NCI-H2029 treated with DMSO at 0.1 percent for 48 hours (cell line): Measurements from ENCODE around the gene MFNG.

Experiments
- DNase-seq: peaks from one replicate; lab custom pipeline; 2025; lab: John Stamatoyannopoulos, UW

MFNG gene

GRCh38 chr22:37425369-37425768, 60.8 kb downstream of the MFNG start:
- DNase-seq: no peak

GRCh38 chr22:37423283-37423682, 62.9 kb downstream of the MFNG start:
- DNase-seq: no peak

- DNase-seq: no peak
Measured at GRCh38 chr22:37421468-37421877, 64.7 kb downstream of the MFNG start.

- DNase-seq: no peak
Measured at GRCh38 chr22:37420686-37421467, 65.3 kb downstream of the MFNG start.

DNA sequence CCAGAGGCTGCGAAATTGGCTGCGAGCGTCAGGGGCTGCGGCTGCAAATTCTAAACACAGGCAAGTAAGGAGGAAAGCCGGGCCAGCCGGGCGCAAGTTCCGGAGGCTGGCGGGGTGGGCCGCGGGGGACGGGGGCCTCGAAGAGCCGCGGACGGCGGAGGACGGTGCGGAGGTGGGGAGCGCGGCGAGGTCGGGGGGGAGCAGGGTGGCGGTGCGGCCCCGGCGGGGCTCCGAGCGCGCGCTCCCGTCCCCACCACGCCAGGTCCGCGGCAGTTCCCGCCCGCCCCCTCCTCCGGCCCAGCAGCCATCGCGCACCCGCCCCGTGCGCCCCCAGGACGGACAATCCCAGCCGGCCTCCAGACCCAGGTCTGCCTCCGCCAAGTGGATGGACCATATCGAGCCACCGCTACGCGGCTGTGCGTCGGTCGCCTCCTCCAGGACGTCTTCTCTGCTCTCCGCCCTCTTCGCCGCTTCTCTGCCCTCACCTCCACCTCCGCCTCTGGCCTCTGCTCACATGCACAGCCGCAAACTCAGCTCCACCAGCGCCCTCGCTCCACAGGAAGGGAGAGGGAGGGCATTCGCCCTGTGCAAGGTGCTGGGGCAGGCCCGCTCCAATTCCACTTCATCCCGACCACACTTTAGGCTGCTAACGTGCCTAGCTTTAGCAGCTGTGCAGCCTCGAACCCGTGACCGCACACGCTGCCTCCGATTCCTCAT, 66.1 kb downstream of the MFNG start:
- DNase-seq: no peak

DNA sequence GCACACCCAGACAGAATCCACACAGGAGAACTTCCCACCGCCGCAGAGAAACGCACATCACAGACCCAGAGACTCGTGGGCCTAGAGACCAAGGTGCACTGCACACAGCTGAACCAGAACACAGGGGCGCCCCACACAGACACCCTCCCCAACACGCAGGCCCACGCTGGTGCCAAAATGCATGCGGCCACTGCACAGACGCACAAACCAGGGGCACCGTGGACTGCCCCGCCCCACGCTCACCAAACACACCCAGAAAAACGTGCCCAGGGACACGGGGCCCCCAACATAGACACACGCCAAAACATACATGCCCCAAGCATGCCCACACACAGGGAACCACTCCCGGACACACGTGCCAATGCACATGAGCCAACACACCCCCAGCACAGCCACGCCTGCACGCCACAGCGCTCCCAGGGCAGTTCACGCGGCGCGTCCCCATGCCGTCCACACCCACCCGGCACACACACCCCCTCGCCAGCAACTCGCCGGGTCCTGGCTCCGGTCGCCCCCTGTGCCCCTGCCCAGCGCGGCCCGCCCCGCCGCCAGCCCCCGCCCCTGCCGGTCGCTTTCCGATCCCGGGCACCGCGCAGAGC, 66.7 kb downstream of the MFNG start:
- DNase-seq: no peak
